NT2/D1 (cell line): ENCODE data around the gene UBAP1.

Experiments used
- SUZ12 ChIP-seq: IDR thresholded peaks from 2 replicates; pipeline ENCODE4 v1.6.1; 2011; ENCODE audit not compliant: insufficient read length, insufficient read depth; ENCODE audit errors: extremely low read depth
- YY1 ChIP-seq: IDR thresholded peaks from 2 replicates; pipeline ENCODE4 v1.6.1; 2011; ENCODE audit not compliant: insufficient read length, insufficient read depth

- TF ChIP-seq YY1 (no peak), SUZ12 (no peak)
Measured at GRCh38 chr9:34154057-34154456, 24.8 kb upstream of the UBAP1 start.
